NCI-H1092 treated with DMSO at 0.1 percent for 48 hours (cell line): ENCODE data around the gene DSTN.

Experiments used
- DNase-seq: peaks from one replicate; lab custom pipeline; 2025; lab: John Stamatoyannopoulos, UW

The DSTN gene

GRCh38 chr20:17580895-17581294, 11.0 kb downstream of the DSTN start:
- no peak for DNase-seq

- no peak for DNase-seq
Observed at GRCh38 chr20:17583126-17583525, 13.3 kb downstream of the DSTN start.

- DNase-seq, result no peak
Observed at GRCh38 chr20:17584689-17585088, 14.8 kb downstream of the DSTN start.

- no peak for DNase-seq
Observed at GRCh38 chr20:17586250-17586649, 16.4 kb downstream of the DSTN start.

GRCh38 chr20:17587148-17587547, 17.3 kb downstream of the DSTN start:
- no peak for DNase-seq

GRCh38 chr20:17587824-17588223, 17.9 kb downstream of the DSTN start:
- no peak for DNase-seq

GRCh38 chr20:17589161-17589834, 19.4 kb downstream of the DSTN start:
- DNase-seq, result no peak

GRCh38 chr20:17590245-17590644, 20.4 kb downstream of the DSTN start:
- no peak for DNase-seq

GRCh38 chr20:17593902-17594301, 24.0 kb downstream of the DSTN start:
- DNase-seq, result no peak

GRCh38 chr20:17594443-17594842, 24.6 kb downstream of the DSTN start:
- DNase-seq, result no peak

GRCh38 chr20:17595856-17596255, 26.0 kb downstream of the DSTN start:
- no peak for DNase-seq

GRCh38 chr20:17598013-17598550, 28.2 kb downstream of the DSTN start:
- DNase-seq, result no peak

- no peak for DNase-seq
Observed at GRCh38 chr20:17601957-17602356, 32.1 kb downstream of the DSTN start.

GRCh38 chr20:17602493-17602892, 32.6 kb downstream of the DSTN start:
- DNase-seq, result no peak

- no peak for DNase-seq
Observed at GRCh38 chr20:17605131-17605660, 35.3 kb downstream of the DSTN start.

- no peak for DNase-seq
Observed at GRCh38 chr20:17606001-17606400, 36.1 kb downstream of the DSTN start.

GRCh38 chr20:17608701-17609497, 39.0 kb downstream of the DSTN start:
- DNase-seq, result no peak

GRCh38 chr20:17609811-17610377, 40.0 kb downstream of the DSTN start:
- no peak for DNase-seq

- DNase-seq, result no peak
Observed at GRCh38 chr20:17610566-17611289, 40.9 kb downstream of the DSTN start.

GRCh38 chr20:17611290-17611539, 41.3 kb downstream of the DSTN start:
- DNase-seq, result no peak

GRCh38 chr20:17611540-17612286, 41.8 kb downstream of the DSTN start:
- DNase-seq, result no peak
